HL-60 (cell line): ENCODE measurements around the gene EHBP1.

Experiments used
- GABPA ChIP-seq: IDR thresholded peaks from 2 replicates; pipeline ENCODE4 v1.6.1; 2012; ENCODE audit warnings: low read depth
- POLR2AphosphoS5 ChIP-seq: IDR thresholded peaks from 2 replicates; pipeline ENCODE4 v1.6.1; 2012; ENCODE audit warnings: low read depth
- REST ChIP-seq: IDR thresholded peaks from 2 replicates; pipeline ENCODE4 v1.6.1; 2012; ENCODE audit warnings: low read depth; ENCODE audit not compliant: insufficient replicate concordance
- TF ChIP-seq, protein P1 (sequence below): IDR thresholded peaks from one replicate; pipeline ENCODE4 v1.5.1; 2011; ENCODE audit warnings: low read length, control low read depth, inconsistent platforms; ENCODE audit not compliant: insufficient read depth

GRCh38 chr2:62691186-62691585, 14.3 kb upstream of the EHBP1 start:
- TF ChIP-seq, protein P1, sequence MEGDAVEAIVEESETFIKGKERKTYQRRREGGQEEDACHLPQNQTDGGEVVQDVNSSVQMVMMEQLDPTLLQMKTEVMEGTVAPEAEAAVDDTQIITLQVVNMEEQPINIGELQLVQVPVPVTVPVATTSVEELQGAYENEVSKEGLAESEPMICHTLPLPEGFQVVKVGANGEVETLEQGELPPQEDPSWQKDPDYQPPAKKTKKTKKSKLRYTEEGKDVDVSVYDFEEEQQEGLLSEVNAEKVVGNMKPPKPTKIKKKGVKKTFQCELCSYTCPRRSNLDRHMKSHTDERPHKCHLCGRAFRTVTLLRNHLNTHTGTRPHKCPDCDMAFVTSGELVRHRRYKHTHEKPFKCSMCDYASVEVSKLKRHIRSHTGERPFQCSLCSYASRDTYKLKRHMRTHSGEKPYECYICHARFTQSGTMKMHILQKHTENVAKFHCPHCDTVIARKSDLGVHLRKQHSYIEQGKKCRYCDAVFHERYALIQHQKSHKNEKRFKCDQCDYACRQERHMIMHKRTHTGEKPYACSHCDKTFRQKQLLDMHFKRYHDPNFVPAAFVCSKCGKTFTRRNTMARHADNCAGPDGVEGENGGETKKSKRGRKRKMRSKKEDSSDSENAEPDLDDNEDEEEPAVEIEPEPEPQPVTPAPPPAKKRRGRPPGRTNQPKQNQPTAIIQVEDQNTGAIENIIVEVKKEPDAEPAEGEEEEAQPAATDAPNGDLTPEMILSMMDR: no peak
- TF ChIP-seq GABPA (no peak), REST (no peak), POLR2AphosphoS5 (no peak)
